HUDEP-2 (cell line): ENCODE measurements around the gene PHETA2.
"Not testable (repeated sequence)": the region's sequence is repeated elsewhere in the genome, so short reads cannot be mapped to it uniquely, and the experiment has no call there.

Source experiments
- DNase-seq, 76 experiments: peaks; one replicate each; lab custom pipeline; 2025; ENCODE audit not compliant: unreplicated experiment in 76 of 76; lab: John Stamatoyannopoulos, UW

PHETA2 gene

GRCh38 chr22:42069801-42070516, 4.1 kb upstream of the PHETA2 start:
- peak in 7 of 76 experiments; percentile 4 to 65 (median 45) for DNase-seq

- peak in 75 of 76 experiments; percentile 51 to 99 (median 95) for DNase-seq
These were observed 3.3 kb upstream of the PHETA2 start, which contains the start of gene NAGA for GRCh38 chr22:42070517-42071422. TSS of gene NAGA (minus strand) at chr22:42070812. CDS start at chr22:42070297, 515 bp downstream.

DNA sequence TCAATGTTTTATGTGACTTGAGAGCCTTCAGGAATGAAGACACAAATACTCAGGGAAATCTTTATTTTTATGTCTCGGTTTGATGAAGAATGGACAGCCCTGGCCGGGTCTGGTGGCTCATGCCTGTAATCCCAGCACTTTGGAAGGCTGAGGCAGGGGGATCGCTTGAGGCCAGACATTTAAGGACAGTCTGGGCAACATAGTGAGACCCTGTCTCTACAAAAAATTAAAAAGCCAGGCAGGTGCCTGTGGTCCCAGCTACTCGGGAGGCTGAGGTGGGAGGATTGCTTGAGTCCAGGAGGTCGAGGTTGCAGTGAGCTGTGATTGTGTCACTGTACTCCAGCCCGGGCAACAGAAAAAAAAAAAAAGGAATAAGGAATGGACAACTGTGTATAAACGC, 2.5 kb upstream of the PHETA2 start:
- not testable (repeated sequence) for DNase-seq

DNA sequence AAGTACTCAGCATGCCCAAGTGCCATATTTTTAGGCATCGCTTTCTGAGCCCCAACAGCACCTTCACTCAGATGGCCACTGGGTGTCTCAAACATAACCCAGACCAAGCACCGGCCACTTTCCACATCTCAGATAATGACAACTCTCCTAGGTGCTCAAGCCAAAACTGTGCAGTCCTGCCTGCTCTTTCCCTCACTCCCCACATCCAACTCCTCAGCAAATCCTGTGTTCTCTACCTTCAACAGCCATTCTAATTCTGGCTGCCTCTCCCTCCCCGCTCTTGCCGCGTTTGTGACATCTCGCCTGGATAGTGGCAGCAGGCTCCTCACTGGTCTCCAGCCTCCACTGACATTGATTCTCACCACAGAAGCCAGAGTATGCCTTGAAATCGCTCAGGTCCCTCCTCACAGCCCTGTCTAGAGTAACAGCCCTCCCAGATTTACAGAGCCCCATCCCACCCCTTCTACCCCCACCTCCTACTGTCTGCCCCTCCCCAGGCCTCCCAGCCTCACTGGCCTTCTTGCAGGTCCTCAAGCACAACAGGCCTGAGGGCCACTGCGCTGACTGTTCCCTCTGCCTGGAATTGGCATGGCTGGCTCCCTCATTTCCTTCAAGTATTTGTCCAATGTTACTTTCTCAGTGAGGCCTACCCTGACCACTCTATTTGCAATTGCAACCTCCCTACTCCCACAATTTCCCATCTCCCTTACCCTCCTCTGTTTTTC, 1.3 kb upstream of the PHETA2 start:
- DNase-seq: peak in 10 of 76 experiments; percentile 4 to 27 (median 10)

DNA sequence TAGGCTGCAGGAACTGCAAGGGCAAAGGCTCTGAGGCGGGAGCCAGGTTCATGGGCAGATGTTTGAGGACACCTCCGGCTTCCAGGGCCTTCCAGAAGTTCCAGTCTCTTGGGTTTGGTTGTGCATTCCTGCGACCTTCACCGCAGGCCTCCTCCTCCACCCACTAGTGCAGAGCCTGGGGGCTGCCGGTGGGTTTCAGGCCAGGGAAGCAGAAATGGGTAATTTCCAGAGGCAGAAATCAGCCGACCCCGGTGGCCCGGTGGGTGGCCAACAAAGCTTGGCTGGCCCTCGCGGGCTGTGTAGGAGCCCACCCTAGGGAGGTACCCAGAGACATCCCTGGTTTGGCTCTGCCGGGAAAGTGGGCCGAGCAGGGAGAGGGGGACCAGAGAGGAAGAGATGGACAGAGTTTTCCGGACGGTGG, 417 bp upstream of the PHETA2 start:
- DNase-seq: no peak

DNA sequence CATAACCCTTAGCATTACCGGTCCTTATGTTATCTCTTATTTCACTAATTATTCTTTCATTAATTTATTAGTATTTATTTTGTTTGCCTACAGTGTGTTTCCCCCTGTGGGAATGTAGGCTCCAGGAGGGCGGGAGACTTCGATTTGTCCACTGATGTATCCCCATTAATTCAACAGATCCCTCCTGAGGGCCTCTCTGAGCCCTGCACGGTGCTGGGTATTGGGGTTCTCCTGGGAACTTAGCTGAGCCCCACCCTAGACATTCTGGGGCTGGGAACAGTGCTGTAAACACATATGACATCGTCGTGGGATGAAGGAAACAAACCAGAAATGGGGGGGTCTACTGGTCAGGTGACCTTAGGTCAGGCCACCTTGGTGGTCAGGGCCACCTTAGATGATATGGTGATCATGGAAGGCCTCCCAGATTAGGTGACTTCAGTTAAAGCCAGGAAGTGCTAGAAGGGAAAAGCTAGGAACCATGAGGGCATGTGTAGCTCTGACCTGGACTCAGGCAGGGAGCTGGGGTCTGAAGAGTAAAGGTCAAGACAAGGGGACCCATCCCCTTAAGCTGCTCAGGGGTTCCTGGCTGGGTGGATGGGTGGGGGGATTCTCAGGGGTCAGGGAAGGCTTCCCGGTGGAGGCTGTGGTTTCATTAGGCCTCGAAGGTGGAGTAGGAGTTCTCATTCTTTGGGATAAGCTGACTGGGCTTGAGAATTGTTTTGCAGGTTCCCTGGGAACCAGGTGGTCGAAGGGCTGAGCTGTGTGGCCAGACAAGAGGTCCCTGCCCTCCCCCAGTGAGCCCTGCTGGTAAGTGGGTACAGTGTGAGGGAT, 1.0 kb downstream of the PHETA2 start:
- DNase-seq: no peak

DNA sequence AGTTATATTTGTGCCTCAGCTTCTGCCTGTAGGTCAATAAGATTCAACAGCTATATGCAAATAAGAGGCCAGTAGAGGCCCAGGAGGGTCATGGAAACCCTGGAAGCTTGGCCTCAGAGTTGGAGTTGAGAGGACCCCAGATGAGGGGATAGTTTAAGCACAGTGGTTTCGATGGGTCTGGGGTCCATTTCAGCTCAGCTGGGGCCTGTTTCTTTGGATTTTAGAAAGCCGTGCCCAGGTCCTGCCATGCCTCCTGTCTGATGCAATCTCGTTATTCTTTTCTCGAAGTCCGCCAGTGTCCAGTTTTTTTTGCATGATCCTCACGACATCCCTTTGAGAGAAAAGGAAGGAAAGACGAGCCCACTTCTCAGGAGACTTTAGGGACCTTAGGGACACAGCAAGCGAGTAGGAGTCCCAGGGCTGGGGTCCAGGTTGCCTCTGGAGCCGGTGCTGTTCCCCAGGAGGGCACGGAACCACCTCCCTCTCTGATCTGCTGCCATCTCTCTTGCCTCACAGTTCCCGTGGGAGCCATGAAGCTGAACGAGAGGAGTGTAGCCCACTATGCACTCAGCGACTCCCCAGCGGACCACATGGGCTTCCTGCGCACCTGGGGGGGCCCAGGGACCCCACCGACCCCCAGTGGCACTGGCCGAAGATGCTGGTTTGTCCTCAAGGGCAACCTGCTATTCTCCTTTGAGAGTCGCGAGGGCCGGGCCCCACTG, 2.9 kb downstream of the PHETA2 start:
- no peak for DNase-seq

- no peak for DNase-seq
These were observed 3.6 kb downstream of the PHETA2 start for GRCh38 chr22:42077486-42078125.

DNA sequence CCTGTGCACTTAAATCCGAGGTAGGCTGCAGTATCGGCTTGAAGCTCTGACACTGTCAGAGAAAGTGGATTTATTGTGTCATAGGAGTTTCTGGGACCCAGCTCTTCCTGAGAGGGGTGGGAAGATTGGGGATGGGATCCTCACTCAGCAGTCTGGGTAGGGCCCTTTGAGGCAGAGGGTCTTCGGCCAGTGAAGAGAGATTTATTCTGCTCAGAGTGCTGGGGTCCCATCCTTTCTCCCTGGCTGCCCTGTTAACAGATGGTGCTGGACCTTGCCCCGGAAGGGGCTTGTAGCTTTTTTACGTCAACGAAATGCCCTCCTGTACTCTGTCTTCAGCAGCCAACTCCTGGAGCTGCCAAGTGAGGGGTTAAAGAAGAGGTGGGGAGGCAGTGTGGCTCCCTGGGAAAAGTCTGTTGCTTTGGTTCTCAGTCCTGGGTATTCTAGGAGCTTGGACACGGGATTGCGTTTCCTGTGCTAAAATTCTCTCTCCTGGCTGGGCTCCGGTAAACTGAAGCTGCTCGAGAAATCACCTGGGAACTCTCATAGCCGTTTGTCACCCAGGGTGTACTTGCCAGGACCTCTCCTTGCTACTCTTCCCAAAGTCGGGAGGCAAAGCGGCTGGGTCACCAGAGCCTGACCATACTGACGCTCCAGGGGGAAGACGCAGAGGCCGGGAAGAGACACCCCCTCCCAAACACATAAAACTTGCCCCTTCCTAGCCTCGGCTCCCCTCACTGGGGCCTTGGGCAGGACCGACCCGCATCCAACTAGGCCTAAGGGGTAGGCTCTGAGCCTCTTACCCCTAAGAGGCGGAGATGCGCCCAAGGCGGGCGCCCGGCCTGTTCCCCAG, 4.6 kb downstream of the PHETA2 start:
- peak in 1 of 76 experiments; percentile 8 for DNase-seq

DNA sequence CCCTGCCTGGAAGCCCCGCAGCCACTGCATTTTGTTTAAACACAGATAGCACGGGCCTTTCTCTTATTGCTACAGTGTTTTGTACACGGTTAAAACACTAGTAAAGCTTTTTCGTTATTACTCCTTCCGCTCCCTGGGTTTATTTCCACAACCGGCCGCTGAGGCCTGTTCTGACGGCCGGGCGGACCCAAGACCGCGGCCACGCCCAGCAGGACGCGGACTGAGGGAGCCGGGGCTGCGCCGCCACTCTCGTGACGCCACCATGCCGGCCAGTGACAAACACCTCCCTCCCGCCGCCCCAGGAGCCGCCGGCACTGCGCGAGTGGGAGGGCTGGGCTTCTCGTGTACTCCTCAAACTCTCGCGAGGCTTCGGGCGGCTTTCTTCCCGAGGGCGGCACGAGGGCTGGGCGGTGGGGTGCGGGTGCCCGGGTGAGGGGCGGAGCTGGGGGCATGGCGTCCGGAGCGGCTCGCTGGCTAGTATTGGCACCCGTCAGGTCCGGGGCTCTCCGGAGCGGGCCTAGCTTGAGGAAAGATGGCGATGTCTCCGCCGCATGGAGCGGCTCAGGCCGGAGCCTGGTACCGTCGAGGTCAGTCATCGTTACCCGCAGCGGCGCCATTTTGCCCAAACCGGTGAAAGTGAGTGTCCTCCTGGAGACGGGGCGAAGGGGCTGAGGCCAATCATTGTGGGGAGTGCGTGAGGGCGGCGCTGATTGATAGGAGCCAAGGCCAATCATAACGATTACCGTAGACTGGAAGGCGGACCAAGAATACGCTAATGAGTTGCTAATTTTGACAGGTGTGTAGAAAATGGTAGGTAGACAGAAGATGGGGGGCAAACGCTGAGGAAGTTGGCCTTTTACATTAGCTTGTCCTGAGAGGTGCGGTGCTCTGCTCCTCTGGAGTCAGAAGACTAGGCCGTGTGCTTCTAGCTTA, 5.5 kb downstream of the PHETA2 start, which contains the start of gene SMDT1:
TSS of gene SMDT1 (plus strand) at position 382 of the 933 bp plus-strand sequence. CDS start at position 451, 69 bp downstream.
- DNase-seq: peak in 74 of 76 experiments; percentile 71 to 98 (median 95)

GRCh38 chr22:42080287-42080686, 6.2 kb downstream of the PHETA2 start:
- DNase-seq: no peak

- no peak for DNase-seq
These were observed 9.1 kb downstream of the PHETA2 start for GRCh38 chr22:42083119-42083518.

GRCh38 chr22:42084874-42085273, 10.8 kb downstream of the PHETA2 start:
- no peak for DNase-seq

DNA sequence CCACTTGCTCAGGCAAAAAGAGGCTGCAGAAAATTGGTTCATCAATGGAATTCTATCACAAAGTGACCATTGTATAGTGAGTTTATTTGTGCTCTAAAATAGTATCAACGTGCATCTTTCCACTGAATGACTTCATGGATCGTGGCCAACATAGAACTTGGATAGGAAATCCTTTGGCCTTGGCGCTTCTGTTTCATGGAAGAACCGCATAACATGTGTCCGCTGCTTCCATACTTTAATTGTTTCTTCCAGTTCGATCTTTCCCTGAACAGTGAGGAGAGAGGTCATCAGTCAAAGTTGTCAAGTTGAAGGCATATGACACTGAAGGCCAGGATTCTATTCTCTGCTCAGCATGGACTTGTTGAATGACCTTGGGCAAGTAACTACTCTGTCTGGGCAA, 12.0 kb downstream of the PHETA2 start:
- DNase-seq: no peak

DNA sequence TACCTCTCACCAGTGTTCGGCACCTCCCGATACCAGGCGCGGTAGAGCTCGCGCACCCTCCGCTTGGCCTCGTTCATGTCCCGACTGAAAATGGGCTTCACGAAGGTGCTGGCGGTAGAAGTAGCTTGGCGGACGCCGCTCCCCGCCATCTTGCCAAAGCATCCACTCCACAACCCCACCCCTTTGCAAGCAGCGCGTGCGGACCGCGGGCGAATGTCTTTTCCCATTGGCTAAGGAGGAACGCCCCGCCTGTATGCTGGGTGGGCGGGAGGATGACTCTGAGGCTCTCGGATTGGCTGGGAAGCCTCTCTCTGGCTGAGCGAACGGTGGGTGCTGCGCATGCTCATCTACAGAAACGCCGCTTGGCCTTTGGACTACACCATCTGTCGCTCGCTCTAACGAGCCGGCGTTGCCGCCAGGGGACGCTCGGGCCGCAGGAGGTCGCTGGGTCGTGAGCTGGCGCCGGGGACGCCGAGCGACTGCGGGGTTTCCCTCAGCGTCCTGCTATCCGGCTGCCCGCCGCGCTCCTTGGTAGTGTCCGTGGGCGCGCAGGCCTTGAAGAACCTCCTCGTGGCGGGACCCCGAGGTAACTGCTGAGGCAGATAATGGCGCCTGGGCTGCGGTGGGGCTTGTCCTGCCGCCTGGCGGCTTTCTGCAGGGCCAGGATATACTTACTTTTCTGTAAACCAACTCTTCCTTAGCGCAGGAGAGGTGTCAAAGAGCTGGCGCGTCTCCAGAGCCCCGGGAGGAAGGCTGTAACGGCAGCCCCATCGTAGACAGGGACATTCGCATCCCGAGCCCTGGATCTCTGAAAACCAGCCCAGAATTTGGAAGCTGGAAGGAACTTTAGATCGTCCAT, 16.8 kb downstream of the PHETA2 start, which contains the start of gene NDUFA6:
TSS of gene NDUFA6 (minus strand) at position 177 of the 859 bp plus-strand sequence. CDS start at position 149, 28 bp downstream.
- DNase-seq: peak in 75 of 76 experiments; percentile 61 to 99 (median 98)

- DNase-seq: no peak
These were observed 17.4 kb downstream of the PHETA2 start for GRCh38 chr22:42091455-42091782.
